ENCODE measurements around the gene EIF3A. TPM values are rescaled to one million over a fixed set of nuclear protein-coding genes. Genes with fewer than 3 reads are reported as not detected.

The EIF3A gene
- total RNA-seq, 1 experiment from 2014 or later, result 99.4 TPM

DNA sequence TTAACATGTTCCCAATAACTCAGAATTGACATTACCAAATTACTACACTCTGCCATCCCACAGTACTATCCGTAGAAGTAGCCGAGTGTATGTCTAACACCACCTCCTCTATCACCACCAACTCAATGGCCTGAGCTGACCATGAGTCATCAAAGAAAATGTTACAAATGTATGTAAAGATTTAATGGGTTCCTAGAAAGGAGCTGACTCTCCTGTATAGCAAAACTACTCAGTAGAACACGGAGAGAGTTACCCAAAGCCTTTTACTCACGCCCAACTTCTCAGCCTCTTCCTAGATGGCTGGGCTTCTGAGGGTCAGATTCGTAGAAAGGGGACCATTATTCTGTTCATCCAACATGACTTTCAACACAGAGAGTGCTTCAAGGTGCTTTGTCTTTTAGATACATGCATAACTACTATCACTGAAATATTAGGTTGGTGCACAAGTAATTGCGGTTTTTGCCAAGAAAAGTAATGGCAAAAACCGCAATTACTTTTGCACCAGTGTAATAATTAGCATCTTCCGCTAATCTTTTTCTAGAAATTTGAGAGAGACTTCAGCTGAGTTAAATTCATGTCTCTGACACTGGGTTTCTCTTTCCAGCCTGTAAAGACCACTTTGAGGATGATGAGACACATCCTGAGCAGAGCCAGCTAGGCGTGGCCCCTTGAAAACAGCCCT, 75.1 kb downstream of the EIF3A start:
- peak; percentile 66 for DNase-seq (ENCODE audit: low spot score)

DNA sequence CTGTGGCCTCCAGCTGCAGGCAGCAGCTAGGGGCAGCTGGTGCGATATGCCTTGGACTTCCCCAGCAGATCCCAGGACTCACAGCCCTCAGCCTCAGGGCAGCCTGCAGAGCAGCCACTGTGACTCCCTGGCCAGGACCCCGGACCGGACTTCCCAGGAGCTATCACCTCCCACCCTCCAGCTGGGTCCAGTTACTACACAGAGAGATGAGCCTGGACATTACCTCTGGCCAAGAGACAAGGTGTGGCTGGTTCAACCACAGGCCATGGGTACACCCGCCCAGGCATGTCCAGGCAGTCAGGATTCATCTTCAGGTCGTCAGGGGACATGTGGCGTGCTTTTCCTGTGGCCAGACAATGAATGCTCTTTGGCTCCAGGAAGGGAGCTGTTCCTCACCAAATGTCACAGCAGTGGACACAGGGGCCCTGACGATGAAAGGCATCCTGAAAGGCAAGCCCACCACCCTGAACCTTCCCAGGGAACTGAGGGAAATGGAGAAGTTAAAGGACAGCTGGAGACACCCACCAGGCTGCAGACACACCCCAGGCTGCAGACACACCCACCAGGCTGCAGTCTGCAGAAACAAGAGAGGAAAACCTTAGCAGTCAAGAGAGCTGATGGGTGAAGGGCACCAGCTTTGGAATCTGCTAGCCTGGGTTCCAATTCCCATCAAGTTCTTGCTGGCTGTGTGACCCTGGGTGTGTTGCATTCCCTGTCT, 76.9 kb downstream of the EIF3A start:
- no peak for DNase-seq (ENCODE audit: low spot score)

DNA sequence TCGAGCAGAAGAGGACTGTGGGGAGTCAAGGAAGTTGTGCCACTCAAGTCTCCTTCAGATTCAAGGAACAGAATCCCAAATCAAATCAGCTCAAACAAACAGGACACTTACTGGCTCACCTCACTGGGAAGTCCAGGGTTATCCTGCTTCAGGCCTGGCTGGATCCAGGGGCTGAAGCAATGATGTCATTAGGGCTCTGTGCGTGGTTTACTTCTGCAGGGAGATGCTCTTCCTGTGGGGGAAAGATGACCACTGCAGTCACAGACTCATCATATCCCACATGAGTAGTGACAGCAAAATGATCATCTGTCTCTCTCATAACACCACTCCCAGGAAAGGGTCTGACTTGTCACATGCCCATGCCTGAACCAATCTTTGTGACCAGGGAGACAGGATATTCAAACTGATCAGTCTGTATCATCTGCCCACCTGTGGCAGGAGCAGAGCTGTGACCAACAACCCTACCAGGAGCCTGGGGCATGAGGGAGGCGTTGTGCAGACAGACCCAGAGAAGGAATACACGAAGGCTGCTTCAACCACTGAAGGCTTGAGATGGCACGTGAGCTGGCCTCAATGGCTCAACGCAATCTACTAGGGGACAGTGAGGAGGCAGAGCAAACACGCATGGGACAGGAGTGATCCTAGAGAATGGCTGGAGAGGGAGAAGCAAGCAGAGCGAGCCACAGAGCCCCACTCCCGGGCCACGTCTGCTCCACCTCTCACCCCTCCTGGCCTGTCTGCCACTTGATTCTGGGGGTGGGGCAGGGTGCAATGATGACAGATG, 78.7 kb downstream of the EIF3A start:
- DNase-seq (ENCODE audit: low spot score), result no peak

- DNase-seq (ENCODE audit: low spot score), result no peak
Observed at GRCh38 chr10:118998183-118998582, 82.4 kb downstream of the EIF3A start.

GRCh38 chr10:118997379-118997778, 83.2 kb downstream of the EIF3A start:
- DNase-seq (ENCODE audit: low spot score), result no peak

DNA sequence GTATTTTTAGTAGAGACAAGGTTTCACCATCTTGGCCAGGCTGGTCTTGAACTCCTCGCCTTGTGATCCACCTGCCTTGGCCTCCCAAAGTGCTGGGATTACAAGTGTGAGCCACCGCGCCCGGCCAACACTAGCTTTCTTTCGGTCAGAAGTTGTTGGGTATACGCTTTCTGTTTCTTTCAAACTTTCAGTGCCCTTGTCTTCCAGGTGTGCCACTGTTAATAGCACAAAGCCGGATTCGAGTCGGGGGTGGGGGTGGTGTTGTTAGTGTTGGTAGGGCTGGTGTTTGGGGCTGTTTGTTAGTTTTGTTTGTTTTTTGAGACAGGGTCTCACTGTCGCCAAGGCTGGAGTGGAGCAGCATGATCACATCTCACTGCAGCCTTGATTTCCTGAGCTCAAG, 84.9 kb downstream of the EIF3A start:
- no peak for DNase-seq (ENCODE audit: low spot score)

DNA sequence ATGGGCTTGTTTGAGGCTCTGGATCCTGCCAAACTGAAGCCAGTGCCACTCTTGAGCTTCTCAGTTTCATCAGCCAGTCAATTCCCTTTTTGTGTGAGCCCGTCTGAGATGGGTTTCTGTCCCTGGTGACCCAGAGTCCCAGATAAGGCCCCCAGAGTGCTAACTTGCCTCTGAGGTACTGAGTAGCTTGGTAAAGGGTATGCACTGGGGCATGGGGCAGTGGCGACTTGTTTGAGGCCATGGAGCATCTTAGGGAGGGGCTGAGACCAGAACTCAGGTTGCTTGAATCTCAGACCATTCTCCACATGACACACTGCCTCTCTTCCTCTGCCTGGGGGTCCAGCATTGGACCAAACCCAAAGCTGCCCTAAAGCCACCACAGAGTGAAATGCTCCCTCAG, 86.3 kb downstream of the EIF3A start:
- DNase-seq (ENCODE audit: low spot score), result no peak

- DNase-seq (ENCODE audit: low spot score), result no peak
Observed at GRCh38 chr10:118993214-118993613, 87.4 kb downstream of the EIF3A start.

GRCh38 chr10:118992496-118992895, 88.1 kb downstream of the EIF3A start:
- DNase-seq (ENCODE audit: low spot score), result no peak

DNA sequence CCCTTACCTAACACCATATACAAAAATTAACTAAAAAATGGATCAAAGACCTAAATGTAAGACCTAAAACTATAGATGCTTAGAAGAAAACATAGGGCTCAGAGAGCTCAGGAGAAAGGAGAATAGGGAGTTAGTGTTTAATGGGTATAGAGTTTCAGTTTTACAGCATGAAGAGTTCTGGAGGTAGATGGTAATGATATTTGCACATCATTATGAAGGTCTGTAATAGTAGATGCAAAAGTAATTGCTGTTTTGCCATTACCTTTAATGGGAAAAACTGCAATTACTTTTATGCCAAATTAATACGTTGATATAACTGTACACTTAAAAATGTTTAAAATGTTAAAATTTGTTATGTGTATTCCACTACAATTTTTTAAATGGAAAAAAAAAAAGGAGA, 90.3 kb downstream of the EIF3A start:
- DNase-seq (ENCODE audit: low spot score), result no peak

DNA sequence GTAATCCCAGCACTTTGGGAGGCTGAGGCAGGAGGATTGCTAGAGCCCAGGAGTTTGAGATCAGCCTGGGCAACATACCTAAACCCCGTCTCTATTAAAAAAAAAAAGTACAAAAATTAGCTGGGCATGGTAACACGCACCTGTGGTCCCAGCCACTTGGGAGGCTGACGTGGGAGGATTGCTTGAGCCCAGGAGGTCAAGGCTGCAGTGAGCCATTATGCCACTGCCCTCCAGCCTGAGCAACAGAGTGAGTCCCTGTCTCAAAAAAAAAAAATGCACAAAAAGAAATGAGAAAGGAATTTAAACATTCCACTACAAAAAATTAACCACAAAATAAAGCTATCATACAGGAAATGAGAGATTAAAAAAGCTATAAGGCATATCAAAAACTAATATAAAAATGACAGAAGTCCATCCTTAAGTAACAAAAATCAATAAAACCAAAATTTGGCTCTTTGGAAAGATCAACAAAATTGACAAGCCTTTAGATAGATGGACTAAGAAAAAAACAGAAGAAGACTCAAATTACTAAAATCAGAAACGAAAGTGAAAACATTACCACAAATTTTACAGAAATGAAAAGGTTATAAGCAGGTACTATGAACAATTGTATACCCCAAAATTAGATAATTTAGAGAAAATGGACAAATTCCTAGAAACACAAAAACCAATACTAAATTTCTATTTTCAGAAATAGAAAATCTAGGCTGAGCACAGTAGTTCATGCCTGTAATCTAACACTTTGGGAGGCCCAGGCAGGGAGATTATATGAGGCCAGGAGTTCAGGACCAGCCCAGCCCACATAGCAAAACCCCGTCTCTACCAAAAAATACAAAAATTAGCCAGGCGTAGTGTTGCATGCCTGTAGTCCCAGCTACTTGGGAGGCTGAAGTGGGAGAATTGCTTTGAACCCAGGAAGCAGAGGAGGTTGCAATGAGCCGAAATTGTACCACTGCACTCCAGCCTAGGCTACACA, 93.5 kb downstream of the EIF3A start:
- DNase-seq (ENCODE audit: low spot score), result no peak

DNA sequence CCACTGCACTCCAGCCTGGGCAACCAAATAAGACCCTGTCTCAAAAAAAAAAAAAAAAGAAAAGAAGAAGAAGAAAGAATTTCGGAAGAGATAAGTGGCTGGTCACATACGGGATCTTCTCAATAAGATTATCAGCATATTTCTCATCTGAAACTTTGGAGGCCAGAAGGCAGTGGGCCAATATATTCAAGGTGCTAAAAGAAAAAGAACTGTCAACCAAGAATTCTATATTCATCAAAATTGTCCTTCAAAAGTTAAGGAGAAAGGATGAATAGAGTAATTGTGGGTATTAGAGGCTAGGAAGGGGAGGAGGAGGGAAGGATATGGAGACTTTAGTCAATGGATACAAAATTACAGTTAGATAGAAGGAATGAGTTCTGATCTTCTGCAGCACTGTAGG, 95.0 kb downstream of the EIF3A start:
- DNase-seq (ENCODE audit: low spot score), result no peak

Other genes with a start within 250 kb of the EIF3A start
- 1.3 TPM in 2 replicates for gene NANOS1, start 51.1 kb downstream of the EIF3A start, total RNA-seq (2014; rRNA removed; shearing (Covaris generic))
- 111 and 134 TPM in 2 replicates for gene DENND10, start 23.3 kb upstream of the EIF3A start, total RNA-seq (2014; rRNA removed; shearing (Covaris generic))
- gene SFXN4, start 84.9 kb upstream of the EIF3A start, total RNA-seq (2014; rRNA removed; shearing (Covaris generic)), result 35.0 and 40.7 TPM in 2 replicates
- gene PRDX3, start 98.0 kb upstream of the EIF3A start, total RNA-seq (2014; rRNA removed; shearing (Covaris generic)), result 407 and 411 TPM in 2 replicates
- gene GRK5, start 126.8 kb upstream of the EIF3A start, total RNA-seq (2014; rRNA removed; shearing (Covaris generic)), result 12.2 and 13.0 TPM in 2 replicates